ENCODE measurements around the gene PRPF6. TPM values are rescaled to one million over a fixed set of nuclear protein-coding genes. Genes with fewer than 3 reads are reported as not detected.

PRPF6 gene
- total and polyA plus RNA-seq, 2 of the 13 experiments (the other 11 are each of a cell fraction or from before 2014, with no cell fraction given): 63.7 to 101 TPM

DNA sequence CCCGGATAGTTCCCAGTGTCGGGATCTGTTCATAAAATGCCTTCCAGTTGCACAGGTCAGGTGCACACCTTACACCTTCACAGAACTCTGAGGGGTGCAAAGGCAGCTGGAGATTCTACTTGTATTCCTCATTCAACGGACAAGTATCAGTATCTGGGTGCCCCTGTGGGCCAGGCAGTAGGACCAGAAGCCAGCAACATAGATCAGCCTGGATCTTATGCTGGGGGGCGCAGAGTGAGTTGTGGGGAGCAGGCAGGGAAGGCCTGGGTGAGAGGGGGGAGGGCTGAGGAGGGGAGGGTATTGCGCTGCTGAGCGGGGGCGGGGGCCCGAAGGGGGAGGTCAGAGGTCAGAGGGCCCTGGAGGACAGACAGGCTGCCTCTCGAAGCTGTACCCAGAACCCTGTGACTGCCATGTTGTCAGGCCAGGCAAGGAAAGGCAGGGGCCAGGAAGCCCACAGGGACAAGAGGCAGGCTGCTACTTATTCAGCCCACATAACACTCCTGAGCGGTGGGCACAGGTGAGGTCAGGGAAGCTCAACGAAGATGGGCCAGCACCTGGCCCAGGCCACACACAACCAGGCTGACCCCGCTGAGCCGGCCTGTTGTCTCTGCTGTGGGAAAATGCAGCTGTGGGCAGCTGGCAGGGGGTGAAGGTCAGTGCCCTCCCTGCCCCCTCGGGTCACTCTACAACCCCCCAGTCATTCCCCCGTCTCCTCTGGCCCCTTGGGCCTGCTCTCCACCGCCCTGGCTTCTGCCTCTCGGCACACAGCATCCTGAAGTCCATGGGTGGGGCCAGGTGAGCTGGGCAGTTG, 100.1 kb downstream of the PRPF6 start:
- no peaks in the 10 kb centered on the region for H3K79me2 ChIP-seq (ENCODE audit: insufficient read depth, low read length)
- H3K4me3 ChIP-seq (replicated peaks in 1 of 3; ENCODE audit: insufficient read depth in 1 of 3, low read depth in 2 of 3, low read length in 3 of 3): peak overlapping the region; percentile 62 to 89 (median 73)
- ATAC-seq (peak; percentile 12), FAIRE-seq (no peak), DNase-seq (ENCODE audit: low spot score) (no peak)
- peaks cover 14 to 30% of the 10 kb centered on the region in 2 experiments for H3K27me3 ChIP-seq (ENCODE audit: control insufficient read depth in 1 of 2, insufficient read depth in 2 of 2, low read length in 2 of 2)
- peak overlapping the region; percentile 8 for H3K27ac ChIP-seq (ENCODE audit: extremely low read length, insufficient read depth, low read length)
- H4K20me1 ChIP-seq (ENCODE audit: insufficient read depth, low read length): peaks cover 9% of the 10 kb centered on the region; the same call in 1 of the 2 replicates
- no peaks in the 10 kb centered on the region for H3K9me3 ChIP-seq (ENCODE audit: low read length)
- 18% methylated on average over 16 of the region's 17 CpGs for WGBS (ENCODE audit: low lambda C conversion rate)
- intact Hi-C loops (cut with micrococcal nuclease; ENCODE audit: unreplicated experiment): loop anchor here (2.0 kb wide), 1 partner anchor 16 kb away; no protein-coding TSS in a partner anchor
- in situ Hi-C loops (cut with HindIII; ENCODE audit: extremely low pct_ligation_motif_present, low pct_unique_long_range_greater_than_20kb): loop anchor here (5.0 kb wide), 1 partner anchor 36 kb away; no protein-coding TSS in a partner anchor
- POLR2A ChIA-PET: interaction anchor here (0.7 to 4.9 kb wide), 7 partner anchors 9 to 543 kb away, joined by 3 to 25 read pairs (median 4); partner anchors contain the start of genes C20orf204, PCMTD2 and TCEA2
- 0 out of 2 replicates have a peak overlapping the region, but pooled peaks have one; percentile 24 for H3K9ac ChIP-seq (ENCODE audit: insufficient read depth, low read depth, low read length)
- H2AFZ ChIP-seq (ENCODE audit: low read length): no peak overlapping the region
- BruUV-seq (replicated peaks): no TSS peak
- peaks cover 63% of the 10 kb centered on the region for H3K4me1 ChIP-seq (ENCODE audit: insufficient read depth, low read length)
- peak overlapping the region; percentile 99 for H3K4me2 ChIP-seq (ENCODE audit: low read depth, low read length)
- H3K36me3 ChIP-seq (replicated peaks in 1 of 2; ENCODE audit: control insufficient read depth in 1 of 2, insufficient read depth in 2 of 2, low read length in 2 of 2): no peaks in the 10 kb centered on the region
- CTCF ChIA-PET (ENCODE audit: low intra/inter-chr PET ratio, low total read pairs): no interaction called here
- TF ChIP-seq, protein P1, sequence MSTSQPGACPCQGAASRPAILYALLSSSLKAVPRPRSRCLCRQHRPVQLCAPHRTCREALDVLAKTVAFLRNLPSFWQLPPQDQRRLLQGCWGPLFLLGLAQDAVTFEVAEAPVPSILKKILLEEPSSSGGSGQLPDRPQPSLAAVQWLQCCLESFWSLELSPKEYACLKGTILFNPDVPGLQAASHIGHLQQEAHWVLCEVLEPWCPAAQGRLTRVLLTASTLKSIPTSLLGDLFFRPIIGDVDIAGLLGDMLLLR (CRISPR knock-in tag; IDR thresholded peaks at IDR 0.05): peak; percentile 37; the same call in 1 of the 2 replicates
- TF ChIP-seq NFKB2 (CRISPR knock-in tag; IDR thresholded peaks at IDR 0.05; ENCODE audit: borderline replicate concordance) (0 out of 2 replicates have a peak, but pooled peaks have one; percentile 26), MZF1 (CRISPR knock-in tag; IDR thresholded peaks at IDR 0.05; ENCODE audit: borderline replicate concordance) (no peak), NR2F1 (CRISPR knock-in tag; IDR thresholded peaks at IDR 0.05) (peak in 1 of 2 experiments; percentile 47; a peak in 1 of 4 replicates), SATB2 (CRISPR knock-in tag; IDR thresholded peaks at IDR 0.05) (no peak), RARA (CRISPR knock-in tag; IDR thresholded peaks at IDR 0.05) (0 out of 2 replicates have a peak, but pooled peaks have one; percentile 19), ZBTB38 (CRISPR knock-in tag; IDR thresholded peaks at IDR 0.05) (peak; percentile 25; the same call in 1 of the 2 replicates), EHMT2 (IDR thresholded peaks at IDR 0.05; ENCODE audit: borderline replicate concordance, low read depth, low read length) (no peak), SOX5 (CRISPR knock-in tag; IDR thresholded peaks at IDR 0.05; ENCODE audit: borderline replicate concordance) (no peak), ERF (CRISPR knock-in tag; IDR thresholded peaks at IDR 0.05) (no peak), HES4 (CRISPR knock-in tag; IDR thresholded peaks at IDR 0.05; ENCODE audit: borderline replicate concordance) (peak; percentile 13; the same call in 1 of the 2 replicates), PITX1 (CRISPR knock-in tag; IDR thresholded peaks at IDR 0.05) (0 out of 2 replicates have a peak, but pooled peaks have one; percentile 8), BCL6 (CRISPR knock-in tag; IDR thresholded peaks at IDR 0.05) (0 out of 2 replicates have a peak, but pooled peaks have one; percentile 1), U2AF2 (IDR thresholded peaks at IDR 0.05; ENCODE audit: low read depth, low read length) (no peak), TARDBP (CRISPR knock-in tag; IDR thresholded peaks at IDR 0.05) (0 out of 2 replicates have a peak, but pooled peaks have one; percentile 2), ZNF33A (CRISPR knock-in tag; IDR thresholded peaks at IDR 0.05; ENCODE audit: borderline replicate concordance) (no peak), PHF8 (CRISPR knock-in tag; IDR thresholded peaks at IDR 0.05) (0 out of 2 replicates have a peak, but pooled peaks have one; percentile 10), MTF2 (CRISPR knock-in tag; IDR thresholded peaks at IDR 0.05; ENCODE audit: borderline replicate concordance) (peak; percentile 62; the same call in 1 of the 2 replicates)
- TF ChIP-seq, protein P2, sequence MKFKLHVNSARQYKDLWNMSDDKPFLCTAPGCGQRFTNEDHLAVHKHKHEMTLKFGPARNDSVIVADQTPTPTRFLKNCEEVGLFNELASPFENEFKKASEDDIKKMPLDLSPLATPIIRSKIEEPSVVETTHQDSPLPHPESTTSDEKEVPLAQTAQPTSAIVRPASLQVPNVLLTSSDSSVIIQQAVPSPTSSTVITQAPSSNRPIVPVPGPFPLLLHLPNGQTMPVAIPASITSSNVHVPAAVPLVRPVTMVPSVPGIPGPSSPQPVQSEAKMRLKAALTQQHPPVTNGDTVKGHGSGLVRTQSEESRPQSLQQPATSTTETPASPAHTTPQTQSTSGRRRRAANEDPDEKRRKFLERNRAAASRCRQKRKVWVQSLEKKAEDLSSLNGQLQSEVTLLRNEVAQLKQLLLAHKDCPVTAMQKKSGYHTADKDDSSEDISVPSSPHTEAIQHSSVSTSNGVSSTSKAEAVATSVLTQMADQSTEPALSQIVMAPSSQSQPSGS (CRISPR knock-in tag; IDR thresholded peaks at IDR 0.05): 0 out of 2 replicates have a peak, but pooled peaks have one; percentile 4
- TF ChIP-seq, protein P3, sequence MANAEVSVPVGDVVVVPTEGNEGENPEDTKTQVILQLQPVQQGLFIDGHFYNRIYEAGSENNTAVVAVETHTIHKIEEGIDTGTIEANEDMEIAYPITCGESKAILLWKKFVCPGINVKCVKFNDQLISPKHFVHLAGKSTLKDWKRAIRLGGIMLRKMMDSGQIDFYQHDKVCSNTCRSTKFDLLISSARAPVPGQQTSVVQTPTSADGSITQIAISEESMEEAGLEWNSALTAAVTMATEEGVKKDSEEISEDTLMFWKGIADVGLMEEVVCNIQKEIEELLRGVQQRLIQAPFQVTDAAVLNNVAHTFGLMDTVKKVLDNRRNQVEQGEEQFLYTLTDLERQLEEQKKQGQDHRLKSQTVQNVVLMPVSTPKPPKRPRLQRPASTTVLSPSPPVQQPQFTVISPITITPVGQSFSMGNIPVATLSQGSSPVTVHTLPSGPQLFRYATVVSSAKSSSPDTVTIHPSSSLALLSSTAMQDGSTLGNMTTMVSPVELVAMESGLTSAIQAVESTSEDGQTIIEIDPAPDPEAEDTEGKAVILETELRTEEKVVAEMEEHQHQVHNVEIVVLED (CRISPR knock-in tag; IDR thresholded peaks at IDR 0.05; ENCODE audit: borderline replicate concordance): no peak

Data from HepG2 (cell line).